GM13976 (cell line): Measurements from ENCODE around the gene PPY.
A peak's percentile ranks its signal among the peaks of the same experiment; 100 is the strongest.
"Not testable (repeated sequence)": the region's sequence is repeated elsewhere in the genome, so short reads cannot be mapped to it uniquely, and the experiment has no call there.

Experiments
- DNase-seq: peaks from one replicate; pipeline ENCODE4 v3.0.0; 2012; ENCODE audit warnings: low spot score
- CTCF ChIP-seq: IDR thresholded peaks from 2 replicates; pipeline ENCODE4 v1.5.1; 2012; ENCODE audit warnings: borderline replicate concordance, mild to moderate bottlenecking; ENCODE audit not compliant: insufficient read depth; ENCODE audit errors: extremely low read depth, missing control alignments, control extremely low read depth
- in situ Hi-C: fragments of 300-500 bp; cut with MboI; formaldehyde crosslinking; loops from one replicate; pipeline ENCODE4 v1.12.0; 2022; ENCODE audit warnings: low sequenced_read_pairs, mixed read lengths, inconsistent platforms; ENCODE audit not compliant: unreplicated experiment

The PPY gene

GRCh38 chr17:43900858-43901754 is 41.2 kb downstream of the PPY start:
- DNase-seq, result no peak
- TF ChIP-seq CTCF, result no peak
- in situ Hi-C loops, result no loop called here

GRCh38 chr17:43900183-43900857 is 42.0 kb downstream of the PPY start:
- DNase-seq, result peak; percentile 92
- no peak for TF ChIP-seq CTCF
- in situ Hi-C loops, result no loop called here

GRCh38 chr17:43898446-43898845 is 43.8 kb downstream of the PPY start:
- in situ Hi-C loops, result no loop called here
- no peak for DNase-seq
- no peak for TF ChIP-seq CTCF

GRCh38 chr17:43897831-43898230 is 44.4 kb downstream of the PPY start:
- in situ Hi-C loops, result no loop called here
- no peak for TF ChIP-seq CTCF
- no peak for DNase-seq

- in situ Hi-C loops, DNase-seq: not testable (repeated sequence)
Measured at GRCh38 chr17:43894494-43894893, 47.8 kb downstream of the PPY start.

GRCh38 chr17:43892647-43892952 is 49.7 kb downstream of the PPY start:
- no peak for TF ChIP-seq CTCF
- in situ Hi-C loops, result no loop called here
- DNase-seq, result no peak
